Thoracic aorta (tissue), 2 donors: ENCODE results near the gene NDRG3. TPM values are rescaled to one million over a fixed set of nuclear protein-coding genes. Genes with fewer than 3 reads are reported as not detected.

ENCODE experiments used
- ATAC-seq: fragments of 150-250 bp; one replicate; pipeline ENCODE4 v1.8.0; 2017; ENCODE audit warnings: low read depth; ENCODE audit not compliant: insufficient number of reproducible peaks, low FRiP score
- DNase-seq: peaks from one replicate; pipeline ENCODE4 v3.0.0-alpha.2; 2020; ENCODE audit warnings: low spot score
- H3K27ac ChIP-seq, 2 donors: fragments of 200-600 bp; sonication (generic); 1 replicate in 1 of 2; 2 replicates in 1 of 2; pipeline ENCODE4 v1.5.1; 2016; ENCODE audit warnings: mild to moderate bottlenecking in 2 of 2, moderate library complexity in 2 of 2
- H3K27me3 ChIP-seq: fragments of 200-600 bp; sonication (generic); replicated peaks from 2 replicates; pipeline ENCODE4 v1.6.0; 2016; ENCODE audit warnings: mild to moderate bottlenecking; ENCODE audit not compliant: insufficient read depth
- H3K36me3 ChIP-seq: fragments of 200-600 bp; sonication (generic); one replicate; pipeline ENCODE4 v1.5.1; 2016
- H3K4me1 ChIP-seq, 2 donors: fragments of 200-600 bp; sonication (generic); 1 replicate in 1 of 2; 2 replicates in 1 of 2; pipeline versions ENCODE4 v1.5.1 to v1.6.0; 2016; ENCODE audit warnings: low read depth in 2 of 2, mild to moderate bottlenecking in 1 of 2; ENCODE audit not compliant: control insufficient read depth in 1 of 2
- H3K4me3 ChIP-seq: fragments of 200-600 bp; sonication (generic); 2 replicates; pipeline ENCODE4 v1.5.1; 2016; ENCODE audit warnings: mild to moderate bottlenecking
- H3K9me3 ChIP-seq: fragments of 200-600 bp; sonication (generic); 2 replicates; pipeline ENCODE4 v1.5.1; 2016
- total RNA-seq, 2 donors: library from RNA; depleted of rRNA; stranded (reverse); fragments of >200 nt; gene quantifications; one replicate each; pipeline versions ENCODE4 v1.1.0 to v1.2.3, GENCODE V29; 2016
- TF ChIP-seq, protein P1 (sequence below): fragments of 200-600 bp; sonication (generic); IDR thresholded peaks from one replicate; pipeline ENCODE4 v1.5.1; 2019; ENCODE audit warnings: antibody characterized with exemption

Gene NDRG3
- total RNA-seq, 2 donors from 2014 or later, result 50.9 to 57.7 TPM

DNA sequence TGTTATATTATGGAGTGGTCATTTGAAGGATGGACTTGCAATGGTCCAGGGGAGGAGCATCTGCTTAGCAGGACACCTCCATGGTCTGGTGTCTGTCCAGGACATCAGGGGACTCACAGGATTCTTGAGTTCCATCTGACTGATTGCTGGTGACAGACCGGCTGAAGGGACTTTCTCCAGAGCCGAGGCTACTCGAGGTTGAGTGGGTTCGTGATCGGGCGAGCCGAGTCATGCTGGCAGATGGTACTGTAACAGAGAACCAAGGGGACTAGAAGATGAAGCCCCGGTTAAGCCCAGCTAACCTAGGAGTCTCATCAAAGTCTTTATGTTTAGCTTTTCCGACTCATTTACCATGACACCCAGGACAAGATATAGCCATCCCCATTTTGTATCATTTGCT lies 92.4 kb downstream of the NDRG3 start:
- ATAC-seq, result no peak
- Histone ChIP-seq H3K36me3 (peaks cover 34% of the 10 kb centered on the region), H3K4me3 (no peak overlapping the region), H3K4me1 (no peaks in the 10 kb centered on the region), H3K27ac (no peak overlapping the region), H3K9me3 (no peaks in the 10 kb centered on the region), H3K27me3 (no peaks in the 10 kb centered on the region)
- TF ChIP-seq, protein P1, sequence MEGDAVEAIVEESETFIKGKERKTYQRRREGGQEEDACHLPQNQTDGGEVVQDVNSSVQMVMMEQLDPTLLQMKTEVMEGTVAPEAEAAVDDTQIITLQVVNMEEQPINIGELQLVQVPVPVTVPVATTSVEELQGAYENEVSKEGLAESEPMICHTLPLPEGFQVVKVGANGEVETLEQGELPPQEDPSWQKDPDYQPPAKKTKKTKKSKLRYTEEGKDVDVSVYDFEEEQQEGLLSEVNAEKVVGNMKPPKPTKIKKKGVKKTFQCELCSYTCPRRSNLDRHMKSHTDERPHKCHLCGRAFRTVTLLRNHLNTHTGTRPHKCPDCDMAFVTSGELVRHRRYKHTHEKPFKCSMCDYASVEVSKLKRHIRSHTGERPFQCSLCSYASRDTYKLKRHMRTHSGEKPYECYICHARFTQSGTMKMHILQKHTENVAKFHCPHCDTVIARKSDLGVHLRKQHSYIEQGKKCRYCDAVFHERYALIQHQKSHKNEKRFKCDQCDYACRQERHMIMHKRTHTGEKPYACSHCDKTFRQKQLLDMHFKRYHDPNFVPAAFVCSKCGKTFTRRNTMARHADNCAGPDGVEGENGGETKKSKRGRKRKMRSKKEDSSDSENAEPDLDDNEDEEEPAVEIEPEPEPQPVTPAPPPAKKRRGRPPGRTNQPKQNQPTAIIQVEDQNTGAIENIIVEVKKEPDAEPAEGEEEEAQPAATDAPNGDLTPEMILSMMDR, result no peak
- DNase-seq, result no peak

DNA sequence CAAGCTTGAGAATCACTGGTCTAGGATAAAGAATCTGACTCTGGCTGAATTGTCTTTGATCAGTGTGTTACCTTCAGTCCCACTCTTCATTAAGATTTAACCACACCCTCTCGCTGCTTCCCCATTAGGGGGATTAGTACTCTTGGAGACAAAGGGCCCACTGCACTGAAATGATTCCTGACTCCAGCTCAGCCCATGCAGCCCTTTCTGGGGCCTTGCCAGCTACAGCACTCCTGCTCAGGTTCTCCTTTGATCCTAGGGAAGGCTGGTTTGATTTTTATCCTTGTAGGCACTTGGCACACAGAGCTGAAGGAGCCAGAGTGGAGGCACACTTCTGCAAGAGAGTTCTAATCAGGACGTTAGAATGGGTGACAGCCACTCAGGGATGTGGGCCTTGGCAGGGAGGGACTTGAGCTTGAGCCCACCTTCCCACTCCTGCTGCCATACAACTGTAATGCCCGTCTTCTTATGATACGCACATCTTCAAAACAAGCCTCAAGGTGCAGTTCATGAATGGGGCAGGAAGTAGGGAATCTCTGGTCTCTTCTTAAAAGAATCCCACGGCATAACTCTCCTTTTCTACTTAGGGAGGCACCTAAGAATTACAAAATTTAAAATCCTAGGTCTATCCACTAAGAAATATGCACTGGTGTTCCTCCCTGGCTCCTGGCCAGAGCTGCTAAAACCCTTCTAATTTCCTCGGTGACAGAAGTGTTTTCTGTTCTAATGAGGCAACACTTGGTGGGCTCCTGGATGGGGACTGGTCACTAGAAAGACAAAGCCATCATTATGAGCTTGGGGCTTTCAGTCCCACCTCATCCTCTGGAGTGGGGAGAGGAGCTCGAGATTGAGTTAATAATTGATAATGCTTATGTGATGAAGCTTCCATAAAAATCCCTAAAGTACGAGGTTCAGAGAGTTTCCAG lies 98.4 kb downstream of the NDRG3 start:
- Histone ChIP-seq H3K4me1 (no peaks in the 10 kb centered on the region), H3K27ac (no peak overlapping the region), H3K36me3 (peaks cover 13% of the 10 kb centered on the region), H3K4me3 (no peak overlapping the region), H3K27me3 (no peaks in the 10 kb centered on the region), H3K9me3 (no peaks in the 10 kb centered on the region)
- DNase-seq (no peak), ATAC-seq (no peak)
- TF ChIP-seq, protein P1, result no peak

DNA sequence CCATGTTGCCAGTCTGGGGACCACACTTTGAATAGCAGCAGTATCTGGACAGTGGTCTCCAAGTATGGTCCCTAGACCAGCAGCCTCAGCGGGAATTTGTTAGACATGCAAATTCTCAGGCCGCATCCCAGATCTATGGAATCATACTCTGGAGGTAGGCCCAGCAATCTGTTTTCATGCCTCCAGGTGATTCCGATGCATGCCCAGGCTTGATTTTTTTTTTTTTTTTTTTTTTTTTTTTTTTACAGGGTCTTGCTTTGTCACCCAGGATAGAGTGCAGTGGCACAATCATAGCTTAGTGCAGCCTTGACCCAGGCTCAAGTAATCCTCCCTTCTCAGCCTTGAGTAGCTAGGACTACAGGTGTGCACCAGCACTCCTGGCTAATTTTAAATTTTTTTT lies 99.2 kb downstream of the NDRG3 start:
- TF ChIP-seq, protein P1, result no peak
- ATAC-seq (no peak), DNase-seq (no peak)
- no peaks in the 10 kb centered on the region for H3K27me3 ChIP-seq
- H3K9me3 ChIP-seq, result no peaks in the 10 kb centered on the region
- H3K4me3 ChIP-seq, result no peak overlapping the region
- peaks cover 6% of the 10 kb centered on the region for H3K36me3 ChIP-seq
- H3K4me1 ChIP-seq, result no peaks in the 10 kb centered on the region
- no peak overlapping the region for H3K27ac ChIP-seq

DNA sequence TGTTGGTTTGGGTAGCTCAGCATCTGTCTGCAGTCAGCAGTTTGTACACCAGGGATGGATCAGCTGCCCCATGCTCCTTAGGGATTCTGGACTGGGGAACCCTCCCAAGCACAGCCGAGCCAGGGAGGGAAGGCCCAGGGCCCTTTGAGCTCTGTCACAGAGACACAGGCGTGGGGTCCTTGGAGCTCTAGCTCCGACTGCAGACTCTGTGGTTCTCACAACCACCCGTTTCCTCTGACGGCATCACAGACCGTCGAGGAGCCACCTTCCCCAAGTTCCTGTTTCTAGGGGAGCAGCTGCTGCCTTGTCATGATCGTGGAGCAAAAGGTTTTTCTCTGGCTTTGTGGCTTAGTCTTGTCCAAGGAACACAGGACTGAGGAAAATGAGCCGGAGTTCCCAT lies 99.9 kb downstream of the NDRG3 start, which contains the start of gene SLA2:
SLA2 (minus strand) TSS at position 199 of the 400 bp plus-strand sequence. CDS start 4,861 bp downstream, outside the sequence.
- no peaks in the 10 kb centered on the region for H3K27me3 ChIP-seq
- DNase-seq, result no peak
- ATAC-seq, result no peak
- no peak within 1 kb of the TSS for H3K4me3 ChIP-seq
- H3K4me1 ChIP-seq, result no peaks in the 10 kb centered on the region
- peaks cover under 1% of the 10 kb centered on the region for H3K36me3 ChIP-seq
- H3K9me3 ChIP-seq, result no peaks in the 10 kb centered on the region
- TF ChIP-seq, protein P1, result no peak
- H3K27ac ChIP-seq, result no peak within 1 kb of the TSS

DNA sequence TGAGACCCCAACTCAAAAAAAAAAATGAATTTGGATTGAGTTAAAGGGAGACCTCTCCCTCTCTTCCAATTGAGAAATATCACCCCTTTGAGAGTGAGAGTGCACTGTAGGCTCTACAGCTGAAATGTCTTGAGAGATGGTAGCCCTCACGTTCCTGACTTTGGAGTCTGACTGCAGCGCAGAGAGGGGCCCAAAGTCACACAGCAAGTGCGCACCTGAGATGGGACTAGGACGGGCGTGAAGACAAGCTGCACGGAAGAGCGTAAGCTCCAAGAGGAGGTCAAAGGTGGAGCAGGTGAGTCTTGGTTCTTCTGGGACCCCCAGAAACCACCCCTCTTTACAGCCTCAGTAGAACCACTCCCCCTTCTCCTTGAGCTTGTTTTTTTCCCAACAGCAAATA lies 100.5 kb downstream of the NDRG3 start:
- H3K27me3 ChIP-seq, result no peaks in the 10 kb centered on the region
- H3K4me1 ChIP-seq, result no peaks in the 10 kb centered on the region
- no peak overlapping the region for H3K27ac ChIP-seq
- no peak for ATAC-seq
- no peaks in the 10 kb centered on the region for H3K9me3 ChIP-seq
- no peaks in the 10 kb centered on the region for H3K36me3 ChIP-seq
- no peak for DNase-seq
- no peak overlapping the region for H3K4me3 ChIP-seq
- TF ChIP-seq, protein P1, result no peak
